Superior temporal gyrus (tissue), 1 donor: ENCODE data around the gene YIF1B.
"Not testable (repeated sequence)": the region's sequence is repeated elsewhere in the genome, so short reads cannot be mapped to it uniquely, and the experiment has no call there.

Source experiments
- DNase-seq: peaks from one replicate; pipeline ENCODE4 v3.0.0-alpha.2; 2016; ENCODE audit errors: extremely low spot score

The YIF1B gene

DNA sequence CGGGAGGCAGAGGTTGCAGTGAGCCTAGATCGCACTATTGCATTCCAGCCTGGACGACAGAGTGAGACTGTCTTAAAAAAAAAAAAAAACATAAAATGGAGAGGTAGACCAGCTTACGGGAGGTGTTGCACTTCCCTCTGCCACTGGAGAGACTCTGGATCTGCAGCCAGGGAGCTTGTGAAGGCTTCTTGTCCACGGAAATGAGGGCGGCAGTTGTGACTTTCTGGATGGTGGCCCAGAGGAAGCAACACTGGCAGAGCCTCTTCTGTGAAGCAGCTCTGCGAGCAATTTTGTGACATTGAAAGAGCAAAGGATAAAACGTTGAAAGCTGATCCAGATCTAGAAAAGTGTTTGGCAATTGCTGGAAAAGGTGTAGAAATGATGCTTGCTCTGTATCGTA, 41.0 kb downstream of the YIF1B start:
- peak; percentile 84 for DNase-seq

GRCh38 chr19:38273499-38273898, 42.2 kb downstream of the YIF1B start:
- DNase-seq: no peak

- no peak for DNase-seq
Observed at GRCh38 chr19:38270587-38271167, 45.1 kb downstream of the YIF1B start.

DNA sequence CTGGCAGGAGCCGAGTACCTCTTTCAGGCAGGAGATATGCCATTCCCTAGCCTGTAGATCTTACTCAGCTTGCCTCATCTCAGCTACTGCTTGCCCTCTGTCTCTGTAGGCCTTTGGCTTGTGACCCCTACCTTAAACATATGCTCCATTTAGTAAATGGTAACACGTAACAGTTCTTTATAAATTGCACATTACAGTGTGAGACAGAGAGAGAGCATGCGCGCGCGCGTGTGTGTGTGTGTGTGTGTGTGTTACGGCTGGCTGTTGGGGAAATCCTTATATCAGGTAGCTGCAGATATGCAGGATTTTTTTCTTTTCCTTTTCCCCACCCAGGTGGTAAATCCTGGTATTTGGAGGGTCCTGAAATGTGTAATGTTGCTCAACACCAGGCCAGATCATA, 47.2 kb downstream of the YIF1B start:
- DNase-seq: no peak

DNA sequence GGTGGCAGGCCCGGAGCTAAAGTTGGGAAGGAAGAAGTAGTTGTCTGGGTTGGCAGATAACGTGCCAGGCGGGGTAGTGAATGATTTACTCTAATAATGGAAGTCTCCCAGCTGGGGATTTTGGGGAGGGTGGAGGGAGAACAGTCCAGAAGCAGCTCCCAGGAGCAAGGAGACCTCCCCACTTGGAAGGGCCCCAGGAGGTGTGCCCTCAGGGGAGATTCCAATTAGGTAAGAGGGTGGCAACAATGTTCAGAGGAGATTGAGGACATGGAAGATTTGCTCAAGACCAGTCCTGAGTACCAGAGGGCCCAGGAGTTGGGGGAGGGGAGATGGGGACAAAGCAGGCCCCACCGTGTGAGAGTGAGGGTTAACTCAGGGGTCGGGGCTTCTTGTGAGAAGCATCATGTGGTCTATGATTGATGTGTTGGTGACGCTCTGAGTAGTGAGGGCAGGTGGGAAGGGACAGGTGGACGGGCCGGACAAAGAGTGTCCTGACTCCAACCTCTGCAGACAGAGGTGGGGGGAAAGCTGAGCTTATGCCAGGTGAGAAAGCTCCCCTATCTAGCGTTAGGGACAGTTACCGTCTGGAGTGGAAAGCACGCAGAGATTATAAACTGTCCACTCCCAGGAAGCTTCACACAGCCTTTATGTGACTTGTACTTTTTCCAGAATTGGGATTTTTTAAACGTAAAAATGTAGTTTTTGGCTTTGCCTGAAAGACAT, 47.8 kb downstream of the YIF1B start:
- DNase-seq: no peak

- peak; percentile 24 for DNase-seq
Observed at GRCh38 chr19:38266981-38267597, 48.7 kb downstream of the YIF1B start.

GRCh38 chr19:38265921-38266429, 49.8 kb downstream of the YIF1B start:
- DNase-seq: no peak

GRCh38 chr19:38265213-38265861, 50.4 kb downstream of the YIF1B start:
- peak; percentile 38 for DNase-seq

- no peak for DNase-seq
Observed at GRCh38 chr19:38264486-38265212, 51.1 kb downstream of the YIF1B start, which contains the start of gene SPINT2. SPINT2 (plus strand) TSS chr19:38264573; CDS start chr19:38264893, 320 bp downstream.

DNA sequence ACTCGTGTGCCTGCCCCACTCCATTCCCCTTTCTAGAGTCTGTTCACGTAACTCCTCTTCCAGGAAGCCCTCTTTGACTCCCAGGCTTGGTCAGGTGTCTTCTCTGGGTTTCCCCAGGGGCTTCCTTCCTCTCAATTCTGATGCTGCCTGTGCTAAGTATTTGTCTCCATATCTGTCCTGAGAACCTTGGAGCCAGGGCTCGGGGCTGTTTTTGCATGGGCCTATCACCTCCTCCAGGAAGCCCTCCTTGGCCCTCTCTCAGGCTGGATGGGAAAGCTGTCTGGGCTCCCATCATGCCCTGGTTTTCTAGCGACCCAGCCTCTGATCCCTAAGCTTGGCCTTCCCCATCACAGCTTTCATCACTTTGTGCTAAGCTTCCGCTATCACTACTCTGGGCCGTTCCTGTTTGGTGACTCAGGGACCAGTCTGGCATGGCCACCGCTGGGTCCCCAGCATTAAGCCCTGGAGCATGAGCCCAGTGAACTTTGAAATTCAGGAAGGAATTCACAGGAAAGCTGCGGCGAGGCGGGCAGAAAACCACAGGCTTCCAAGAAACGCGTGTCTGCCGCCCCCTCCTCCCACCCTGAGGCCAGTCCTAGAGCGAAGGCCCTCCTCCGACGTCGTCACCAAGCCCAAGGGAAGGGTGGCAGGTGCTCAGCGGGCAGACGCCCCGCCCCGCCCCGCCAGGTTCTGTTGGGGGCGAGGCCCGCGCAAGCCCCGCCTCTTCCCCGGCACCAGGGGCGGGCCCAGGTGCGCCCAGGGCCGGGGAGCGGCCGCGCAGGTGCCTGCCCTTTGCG, 51.9 kb downstream of the YIF1B start:
- DNase-seq: no peak

DNA sequence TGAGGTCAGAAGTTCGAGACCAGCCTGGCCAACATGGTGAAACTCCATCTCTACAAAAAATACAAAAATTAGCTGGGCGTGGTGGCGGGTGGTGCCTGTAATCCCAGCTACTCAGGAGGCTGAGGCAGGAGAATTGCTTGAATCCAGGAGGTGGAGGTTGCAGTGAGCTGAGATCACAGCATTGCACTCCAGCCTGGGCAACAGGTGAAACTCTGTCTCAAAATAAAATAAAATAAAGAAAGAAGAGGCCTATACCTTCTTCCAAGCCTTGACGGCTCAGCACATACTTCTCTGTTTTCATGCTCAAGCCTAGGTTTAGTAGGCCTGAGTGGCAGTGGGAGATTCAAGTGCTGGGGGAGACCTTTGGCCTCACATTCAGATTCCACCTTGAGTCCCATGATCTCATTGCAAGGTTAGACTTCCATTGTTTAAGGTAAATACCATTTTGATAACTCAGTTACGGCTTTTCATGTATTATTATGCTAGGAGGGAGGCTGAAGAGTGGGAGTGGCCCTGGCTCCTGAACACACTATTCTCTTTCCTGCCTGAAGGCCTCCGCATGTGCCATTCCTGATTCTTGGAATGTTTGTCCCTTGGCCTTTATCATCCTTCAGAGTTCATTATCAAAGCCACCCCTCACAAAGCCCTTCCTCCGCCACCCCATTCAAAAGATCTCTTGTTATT, 53.0 kb downstream of the YIF1B start:
- no peak for DNase-seq

DNA sequence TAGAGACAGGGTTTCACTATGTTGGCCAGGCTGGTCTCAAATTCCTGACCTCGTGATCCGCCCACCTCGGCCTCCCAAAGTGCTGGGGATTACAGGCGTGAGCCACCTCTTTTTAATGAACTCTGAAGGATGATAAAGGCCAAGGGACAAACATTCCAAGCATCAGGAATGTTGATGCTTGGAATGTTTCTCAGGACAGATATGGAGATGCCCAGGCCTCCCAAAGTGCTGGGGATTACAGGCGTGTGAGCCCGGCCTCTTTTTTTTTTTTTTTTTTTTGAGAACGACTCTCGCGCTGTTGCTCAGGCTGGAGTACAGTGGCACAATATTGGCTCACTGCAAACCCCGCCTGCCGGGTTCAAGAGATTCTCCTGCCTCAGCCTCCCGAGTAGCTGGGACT, 53.8 kb downstream of the YIF1B start:
- DNase-seq: not testable (repeated sequence)

DNA sequence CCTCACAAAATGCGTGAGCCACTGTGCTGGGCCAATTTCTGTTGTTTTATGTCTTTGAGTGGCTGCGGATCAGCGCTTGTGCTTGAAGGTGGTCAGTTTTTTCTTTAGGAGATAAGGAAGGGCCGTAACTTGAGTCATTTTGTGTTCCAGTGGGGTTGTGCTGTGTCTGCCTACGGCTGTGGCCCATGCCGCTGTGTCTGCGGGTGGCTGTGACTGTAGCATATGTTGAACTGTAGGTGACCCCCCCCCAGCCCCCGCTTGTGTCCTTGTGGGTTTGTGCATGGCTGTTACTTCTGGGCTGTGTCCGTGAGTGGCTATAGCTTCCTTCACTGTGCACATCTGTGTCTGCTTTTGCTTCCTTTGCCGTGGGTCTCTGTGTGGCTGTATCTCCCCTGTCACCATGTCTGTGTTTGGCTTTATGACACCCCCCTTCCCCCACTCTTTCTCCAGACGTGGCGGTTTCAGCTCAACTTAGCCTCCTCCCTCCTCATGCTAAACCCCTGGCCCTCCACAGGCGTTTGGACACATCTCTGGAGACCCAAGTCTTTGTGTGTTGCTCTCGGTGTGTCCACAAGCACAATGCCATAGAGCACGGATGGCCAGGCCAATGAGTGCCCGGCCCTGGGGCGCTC, 60.2 kb downstream of the YIF1B start:
- no peak for DNase-seq

DNA sequence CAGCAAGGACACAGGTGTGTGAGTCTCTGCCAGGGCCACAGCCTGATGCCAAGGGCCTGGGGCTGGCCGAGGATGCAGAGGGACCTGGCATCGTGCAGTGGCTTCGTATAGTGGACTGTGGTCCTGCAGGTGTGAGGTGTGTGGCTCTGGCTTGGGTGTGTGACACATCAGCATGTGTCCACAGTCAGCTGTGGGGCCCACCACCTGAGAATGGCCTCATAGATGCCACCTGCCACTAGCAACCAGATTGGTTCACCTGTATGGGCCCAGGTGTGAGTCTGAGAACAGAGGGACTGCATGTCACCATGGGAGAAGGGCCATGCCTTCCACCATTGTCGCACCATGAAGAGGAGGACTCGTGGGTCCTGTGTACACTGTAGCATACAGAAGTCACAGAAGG, 62.0 kb downstream of the YIF1B start:
- no peak for DNase-seq
